Colonic mucosa (tissue), 4 donors: ENCODE data around the gene CCL11. TPM values are rescaled to one million over a fixed set of nuclear protein-coding genes. Genes with fewer than 3 reads are reported as not detected.

Experiments
- DNase-seq: peaks from one replicate; pipeline ENCODE4 v3.0.0-alpha.2; 2020
- H3K27ac ChIP-seq: fragments of 200-600 bp; one replicate; pipeline ENCODE4 v1.8.0; 2021
- H3K27me3 ChIP-seq: fragments of 200-600 bp; one replicate; pipeline ENCODE4 v1.8.0; 2021
- H3K36me3 ChIP-seq: fragments of 200-600 bp; one replicate; pipeline ENCODE4 v1.8.0; 2021
- H3K4me1 ChIP-seq: fragments of 200-600 bp; one replicate; pipeline ENCODE4 v1.8.0; 2021; ENCODE audit warnings: mild to moderate bottlenecking
- H3K4me3 ChIP-seq: fragments of 200-600 bp; one replicate; pipeline ENCODE4 v1.8.0; 2021
- H3K9ac ChIP-seq, 2 donors: one replicate each; pipeline ENCODE4 v1.7.0; 2013; ENCODE audit warnings: control low read depth in 2 of 2, low read depth in 2 of 2, low read length in 2 of 2
- H3K9me3 ChIP-seq: fragments of 200-600 bp; one replicate; pipeline ENCODE4 v1.8.0; 2021
- intact Hi-C: fragments of 100-400 bp; cut with DNase I; formaldehyde crosslinking; loops from one replicate; pipeline ENCODE4 v1.14.1; 2022
- total RNA-seq, 2 donors: library from RNA; stranded (reverse); fragmentation: NEBNext Ultra II Directional in 1 of 2; extraction: Animal tissue kit (Norgen Biotek cat#: 25700) in 1 of 2; gene quantifications; one replicate each; pipeline ENCODE4 v1.2.1, GENCODE V29; 2021
- TF ChIP-seq, protein P1 (sequence below): fragments of 200-600 bp; IDR thresholded peaks from one replicate; pipeline ENCODE4 v1.8.0; 2022; ENCODE audit warnings: antibody characterized with exemption, mild to moderate bottlenecking
- donor health status: healthy.
- donor health status: DM: no; HTN: no; CAD: no.
- donor health status: DM: no; HTN: no; CAD: no.

CCL11 gene
- total RNA-seq, 2 donors from 2014 or later: 0.25 to 10.9 TPM

- DNase-seq: no peak
- Histone ChIP-seq H3K27me3 (no peaks in the 10 kb centered on the region), H3K9me3 (no peaks in the 10 kb centered on the region), H3K27ac (peak overlapping the region; percentile 40), H3K36me3 (no peaks in the 10 kb centered on the region), H3K4me3 (no peak overlapping the region), H3K4me1 (no peaks in the 10 kb centered on the region), H3K9ac (no peak overlapping the region)
- intact Hi-C loops: no loop called here
- TF ChIP-seq, protein P1, sequence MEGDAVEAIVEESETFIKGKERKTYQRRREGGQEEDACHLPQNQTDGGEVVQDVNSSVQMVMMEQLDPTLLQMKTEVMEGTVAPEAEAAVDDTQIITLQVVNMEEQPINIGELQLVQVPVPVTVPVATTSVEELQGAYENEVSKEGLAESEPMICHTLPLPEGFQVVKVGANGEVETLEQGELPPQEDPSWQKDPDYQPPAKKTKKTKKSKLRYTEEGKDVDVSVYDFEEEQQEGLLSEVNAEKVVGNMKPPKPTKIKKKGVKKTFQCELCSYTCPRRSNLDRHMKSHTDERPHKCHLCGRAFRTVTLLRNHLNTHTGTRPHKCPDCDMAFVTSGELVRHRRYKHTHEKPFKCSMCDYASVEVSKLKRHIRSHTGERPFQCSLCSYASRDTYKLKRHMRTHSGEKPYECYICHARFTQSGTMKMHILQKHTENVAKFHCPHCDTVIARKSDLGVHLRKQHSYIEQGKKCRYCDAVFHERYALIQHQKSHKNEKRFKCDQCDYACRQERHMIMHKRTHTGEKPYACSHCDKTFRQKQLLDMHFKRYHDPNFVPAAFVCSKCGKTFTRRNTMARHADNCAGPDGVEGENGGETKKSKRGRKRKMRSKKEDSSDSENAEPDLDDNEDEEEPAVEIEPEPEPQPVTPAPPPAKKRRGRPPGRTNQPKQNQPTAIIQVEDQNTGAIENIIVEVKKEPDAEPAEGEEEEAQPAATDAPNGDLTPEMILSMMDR: no peak
These were observed 36.5 kb upstream of the CCL11 start for GRCh38 chr17:34249061-34249460.

- DNase-seq: no peak
- TF ChIP-seq, protein P1: no peak
- no peaks in the 10 kb centered on the region for H3K36me3 ChIP-seq
- H3K27ac ChIP-seq: peak overlapping the region; percentile 40
- H3K4me1 ChIP-seq: no peaks in the 10 kb centered on the region
- intact Hi-C loops: no loop called here
- H3K4me3 ChIP-seq: no peak overlapping the region
- H3K27me3 ChIP-seq: no peaks in the 10 kb centered on the region
- no peak overlapping the region for H3K9ac ChIP-seq
- H3K9me3 ChIP-seq: no peaks in the 10 kb centered on the region
These were observed 36.1 kb upstream of the CCL11 start for GRCh38 chr17:34249478-34249877.

DNA sequence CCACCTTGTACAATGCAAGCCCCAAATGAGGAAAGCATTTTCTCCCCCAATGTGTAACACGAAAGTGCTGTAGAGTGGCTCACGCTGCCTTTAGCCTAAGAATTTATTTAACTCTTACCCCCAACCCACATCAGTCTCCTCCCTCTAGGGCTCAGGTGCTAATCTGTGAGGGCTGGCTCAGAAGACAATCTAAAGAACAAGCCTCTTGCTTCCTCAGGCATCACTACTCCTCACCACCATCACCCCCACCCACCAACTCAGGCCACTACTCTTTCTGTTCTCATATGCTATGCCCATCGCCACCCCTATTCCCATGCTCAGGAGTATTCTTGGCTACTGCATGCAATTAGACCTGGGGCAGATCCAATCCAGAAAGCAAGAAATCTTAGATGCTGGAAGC, 34.4 kb upstream of the CCL11 start:
- no peaks in the 10 kb centered on the region for H3K27me3 ChIP-seq
- H3K27ac ChIP-seq: no peak overlapping the region
- DNase-seq: no peak
- H3K4me3 ChIP-seq: no peak overlapping the region
- no peak overlapping the region for H3K9ac ChIP-seq
- intact Hi-C loops: no loop called here
- H3K4me1 ChIP-seq: no peaks in the 10 kb centered on the region
- no peaks in the 10 kb centered on the region for H3K36me3 ChIP-seq
- TF ChIP-seq, protein P1: no peak
- no peaks in the 10 kb centered on the region for H3K9me3 ChIP-seq

- TF ChIP-seq, protein P1: no peak
- no peak for DNase-seq
- Histone ChIP-seq H3K4me1 (no peaks in the 10 kb centered on the region), H3K4me3 (no peak overlapping the region), H3K9ac (no peak overlapping the region), H3K27me3 (no peaks in the 10 kb centered on the region), H3K36me3 (no peaks in the 10 kb centered on the region), H3K9me3 (no peaks in the 10 kb centered on the region), H3K27ac (peak overlapping the region; percentile 68)
- intact Hi-C loops: no loop called here
These were observed 33.5 kb upstream of the CCL11 start for GRCh38 chr17:34252095-34252443.

GRCh38 chr17:34252444-34253138, 33.0 kb upstream of the CCL11 start:
- peak; percentile 73 for DNase-seq
- H3K27ac ChIP-seq: peak overlapping the region; percentile 68
- H3K27me3 ChIP-seq: no peaks in the 10 kb centered on the region
- H3K9ac ChIP-seq: peak overlapping the region in 1 of 2 donors; percentile 7
- TF ChIP-seq, protein P1: no peak
- no peaks in the 10 kb centered on the region for H3K9me3 ChIP-seq
- no peaks in the 10 kb centered on the region for H3K4me1 ChIP-seq
- H3K36me3 ChIP-seq: no peaks in the 10 kb centered on the region
- intact Hi-C loops: no loop called here
- no peak overlapping the region for H3K4me3 ChIP-seq
